HG03175 (cell line): ENCODE results near the gene CASP14.
"Not testable (repeated sequence)": the region's sequence is repeated elsewhere in the genome, so short reads cannot be mapped to it uniquely, and the experiment has no call there.

Source experiments
- ATAC-seq: cut with Tn5 transposase; IDR thresholded peaks from one replicate; pipeline ENCODE4 v1.9.1; 2021; ENCODE audit warnings: mild to moderate bottlenecking, moderate library complexity; ENCODE audit not compliant: unreplicated experiment

The CASP14 gene, protein sequence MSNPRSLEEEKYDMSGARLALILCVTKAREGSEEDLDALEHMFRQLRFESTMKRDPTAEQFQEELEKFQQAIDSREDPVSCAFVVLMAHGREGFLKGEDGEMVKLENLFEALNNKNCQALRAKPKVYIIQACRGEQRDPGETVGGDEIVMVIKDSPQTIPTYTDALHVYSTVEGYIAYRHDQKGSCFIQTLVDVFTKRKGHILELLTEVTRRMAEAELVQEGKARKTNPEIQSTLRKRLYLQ

DNA sequence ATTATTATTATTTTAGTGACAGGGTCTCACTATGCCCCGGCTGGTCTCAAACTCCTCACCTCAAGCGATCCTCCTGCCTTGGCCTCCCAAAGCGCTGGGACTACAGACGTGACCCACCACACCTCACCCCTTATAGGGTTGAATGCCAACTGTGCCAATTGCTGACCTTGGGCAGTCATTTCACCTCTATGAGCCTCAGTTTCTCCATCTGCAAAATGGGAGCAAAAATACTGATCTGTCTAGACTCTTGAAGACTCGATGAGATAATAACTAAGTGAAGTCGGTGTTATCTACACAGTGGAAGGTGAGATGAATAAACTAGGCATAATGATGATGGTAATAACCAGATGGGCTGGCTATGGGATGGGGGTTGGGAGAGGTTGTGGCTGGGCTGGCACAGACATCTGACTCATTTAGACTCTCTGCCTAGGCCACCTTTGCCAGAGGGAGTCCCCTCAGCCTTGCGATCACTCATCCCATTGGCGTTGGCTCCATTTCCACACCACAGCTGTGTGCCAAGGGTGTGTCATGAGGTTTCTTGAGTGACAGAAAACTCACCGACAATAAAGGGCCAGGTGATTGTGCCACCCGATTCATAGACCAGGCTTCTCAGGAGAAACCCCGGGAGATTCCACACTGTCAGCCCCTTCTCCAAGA lies at the start of gene CASP14:
Gene CASP14, plus strand, starts transcription at position 596 of the 657 bp plus-strand sequence. CDS start 2,772 bp downstream, outside the sequence.
- no peak for ATAC-seq

DNA sequence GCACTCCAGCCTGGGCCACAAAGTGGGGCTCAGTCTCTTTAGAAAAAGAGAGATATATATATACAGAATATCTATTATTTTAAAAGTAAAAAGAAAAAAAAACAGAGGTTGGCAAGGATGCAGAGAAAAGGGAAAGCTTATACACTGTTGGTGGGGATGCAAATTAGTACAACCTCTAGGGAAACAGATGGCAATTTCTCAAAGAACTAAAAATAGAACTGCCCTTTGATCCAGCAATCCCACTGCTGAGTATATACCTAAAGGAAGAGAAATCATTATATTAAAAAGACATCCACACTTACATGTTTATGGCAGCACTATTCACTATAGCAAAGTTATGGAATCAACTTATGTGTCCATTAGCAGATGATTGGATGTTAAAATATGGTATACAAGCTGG lies 41.0 kb upstream of the CASP14 start:
- ATAC-seq = no peak

DNA sequence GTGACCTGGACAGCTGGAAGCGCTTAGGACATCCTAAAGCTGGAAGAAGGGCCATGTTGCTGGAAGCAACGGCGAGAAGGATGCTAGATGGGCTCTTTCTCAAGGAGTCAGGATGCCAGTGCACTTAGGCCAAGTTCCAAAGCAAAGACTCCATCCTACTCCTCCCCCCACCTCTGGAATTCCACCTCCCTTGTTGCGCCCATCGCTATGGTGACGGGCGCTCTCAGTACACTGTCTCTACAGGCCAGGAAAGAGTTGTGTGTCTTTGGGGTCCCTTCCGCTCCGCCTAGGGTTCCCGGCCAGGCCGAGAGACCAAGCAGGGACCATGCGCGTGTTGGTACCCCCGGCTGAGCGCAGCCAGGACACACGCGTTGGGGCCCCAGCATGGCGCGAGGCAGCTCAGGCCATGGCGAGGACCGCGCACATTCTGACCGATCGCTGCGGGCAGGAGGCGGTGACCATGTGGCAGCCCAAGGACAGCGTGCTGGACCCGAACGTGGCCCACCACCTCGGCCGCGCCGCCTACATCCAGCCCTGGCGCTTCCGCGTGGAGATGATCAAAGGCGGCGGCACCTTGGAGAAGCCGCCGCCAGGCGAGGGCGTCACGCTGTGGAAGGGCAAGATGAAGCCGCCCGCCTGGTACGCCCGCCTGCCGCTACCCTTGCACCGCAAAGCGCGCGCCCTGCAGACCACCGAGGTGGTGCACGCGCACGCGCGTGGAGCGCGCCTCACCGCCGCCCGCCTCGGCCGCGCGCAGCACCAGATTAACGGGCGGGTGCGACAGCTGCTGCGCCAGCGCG lies 38.6 kb upstream of the CASP14 start:
- ATAC-seq = no peak

DNA sequence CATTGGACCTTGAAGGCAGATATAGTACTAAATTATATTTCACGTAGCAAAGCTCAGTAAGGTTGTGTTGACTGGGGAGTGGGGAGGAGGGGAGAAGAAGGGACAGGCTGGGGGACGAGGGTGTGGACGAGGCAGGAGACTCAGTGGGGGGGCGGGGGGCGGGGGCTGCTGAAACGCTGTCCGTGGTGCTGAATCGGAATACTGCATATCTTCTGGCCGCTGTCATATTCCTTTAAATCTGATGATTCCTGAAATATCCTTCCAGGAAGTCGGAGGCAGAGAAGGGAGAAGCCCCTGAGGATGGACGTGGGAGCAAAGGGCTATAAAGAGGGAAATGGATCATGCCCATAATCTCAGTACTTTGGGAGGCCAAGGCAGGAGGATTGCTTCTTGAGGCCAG lies 34.7 kb upstream of the CASP14 start:
- no peak for ATAC-seq

GRCh38 chr19:15015946-15016542 lies 33.2 kb upstream of the CASP14 start:
- no peak for ATAC-seq

DNA sequence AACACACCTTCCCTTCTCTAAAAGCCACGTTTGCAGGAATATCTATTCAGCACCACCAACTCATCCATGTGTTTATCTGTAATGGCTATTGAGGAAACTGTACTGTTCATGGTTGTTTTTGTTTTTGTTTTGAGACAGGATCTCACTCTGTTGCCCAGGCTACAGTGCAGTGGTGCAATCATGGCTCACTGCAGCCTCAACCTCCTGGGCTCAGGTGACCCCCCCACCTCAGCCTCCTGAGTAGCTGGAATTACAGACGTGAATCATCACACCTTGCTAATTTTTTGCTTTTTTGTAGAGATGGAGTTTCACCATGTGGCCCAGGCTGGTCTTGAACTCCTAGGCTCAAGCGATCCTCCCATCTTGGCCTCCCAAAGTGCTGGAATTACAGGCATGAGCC lies 30.4 kb upstream of the CASP14 start:
- not testable (repeated sequence) for ATAC-seq

DNA sequence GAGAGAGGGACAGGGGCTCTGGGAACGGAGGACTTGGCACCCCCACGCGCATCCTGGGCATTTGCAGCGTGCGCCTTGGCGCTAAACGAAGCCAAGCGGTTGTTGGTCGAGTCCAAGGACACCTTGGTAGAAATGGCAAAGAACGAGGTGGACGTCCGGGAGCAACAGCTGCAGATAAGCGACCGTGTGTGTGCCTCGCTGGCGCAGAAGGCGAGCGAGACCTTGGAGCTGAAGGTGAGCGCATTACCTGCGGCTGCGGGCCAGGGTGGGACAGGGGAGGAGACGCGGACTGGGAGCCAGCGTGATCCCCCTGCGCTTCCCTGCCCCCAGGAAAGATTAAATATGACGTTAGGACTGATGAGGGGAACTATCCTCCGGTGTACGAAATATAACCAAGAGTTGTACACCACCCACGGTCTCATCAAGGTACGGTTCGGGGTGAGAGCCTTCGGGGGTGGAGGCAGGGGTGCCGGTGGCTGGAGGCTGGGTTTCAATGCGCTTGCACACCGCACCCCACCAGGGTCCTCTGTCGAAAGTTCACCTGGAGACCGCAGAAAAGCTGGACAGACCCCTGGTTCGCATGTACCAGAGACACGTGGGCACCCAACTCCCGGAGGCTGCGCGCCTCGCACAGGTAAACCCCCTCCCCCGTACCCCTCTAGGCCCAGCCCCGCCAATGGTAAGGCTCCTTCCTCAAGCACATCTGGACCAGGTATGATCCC lies 27.8 kb upstream of the CASP14 start:
- no peak for ATAC-seq

DNA sequence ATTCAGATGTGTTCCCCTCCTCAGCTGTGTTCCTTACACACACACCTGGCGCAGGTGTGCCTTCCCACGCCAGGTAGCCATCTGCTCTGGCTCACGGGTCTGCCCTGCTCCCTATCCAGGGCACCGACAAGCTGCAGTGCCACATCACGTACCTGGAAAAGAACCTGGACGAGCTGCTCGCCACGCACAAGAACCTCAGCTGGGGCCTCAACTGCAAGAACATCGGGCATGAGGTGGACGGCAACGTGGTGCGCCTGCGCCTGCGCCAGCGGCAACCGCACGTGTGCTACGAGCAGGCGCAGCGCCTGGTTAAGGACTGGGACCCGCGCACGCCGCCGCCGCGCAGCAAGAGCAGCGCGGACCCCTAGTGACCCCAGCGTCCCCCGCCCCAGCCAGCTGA lies 26.5 kb upstream of the CASP14 start:
- ATAC-seq = no peak

DNA sequence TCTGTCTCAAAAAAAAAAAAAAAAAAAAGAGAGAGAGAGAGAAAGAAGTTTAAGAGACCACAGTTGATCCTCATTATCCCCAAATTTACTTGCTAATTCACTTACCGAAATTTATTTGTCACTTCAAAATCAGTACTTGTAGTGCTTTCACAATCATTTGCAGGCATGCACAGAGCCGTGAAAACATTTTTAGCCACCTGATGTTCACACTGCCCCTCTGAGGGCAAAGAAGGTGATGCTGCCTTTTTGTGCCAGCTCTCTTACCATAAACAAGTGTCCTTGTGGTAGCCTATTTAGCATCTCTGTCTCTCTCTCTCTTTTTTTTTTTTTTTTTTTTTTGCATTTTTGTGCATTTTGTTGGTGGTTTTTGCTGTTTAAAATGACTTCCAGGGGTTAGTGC lies 24.1 kb upstream of the CASP14 start:
- ATAC-seq = no peak

GRCh38 chr19:15028490-15028889 lies 20.8 kb upstream of the CASP14 start:
- ATAC-seq = no peak

- no peak for ATAC-seq
Measured at GRCh38 chr19:15031675-15032074, 17.6 kb upstream of the CASP14 start.

- ATAC-seq = no peak
Measured at GRCh38 chr19:15035795-15036311, 13.4 kb upstream of the CASP14 start.

- ATAC-seq = no peak
Measured at GRCh38 chr19:15037586-15037985, 11.7 kb upstream of the CASP14 start.

GRCh38 chr19:15038294-15038693 lies 11.0 kb upstream of the CASP14 start:
- ATAC-seq = no peak

- ATAC-seq = no peak
Measured at GRCh38 chr19:15042003-15042402, 7.3 kb upstream of the CASP14 start.

DNA sequence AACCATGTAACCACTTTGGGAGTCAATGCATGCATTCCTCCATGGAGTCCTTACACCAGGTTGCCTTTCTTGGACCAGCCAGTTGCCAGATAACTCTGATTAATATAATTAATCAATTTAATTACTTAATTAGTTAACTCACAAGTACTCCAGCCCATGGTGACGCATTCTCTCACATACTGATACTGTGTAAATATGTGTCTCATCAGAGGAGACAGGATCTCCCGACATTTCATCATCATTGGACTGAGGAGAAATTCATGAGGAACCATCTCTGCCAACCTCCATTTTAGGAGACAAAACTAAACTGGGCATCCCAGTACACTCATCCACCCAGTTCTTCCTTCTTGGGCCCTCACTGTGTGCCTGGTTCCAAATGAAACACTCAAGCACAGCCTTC lies 6.5 kb upstream of the CASP14 start:
- no peak for ATAC-seq

GRCh38 chr19:15045506-15045905 lies 3.8 kb upstream of the CASP14 start:
- no peak for ATAC-seq

GRCh38 chr19:15047680-15048079 lies 1.6 kb upstream of the CASP14 start:
- no peak for ATAC-seq

DNA sequence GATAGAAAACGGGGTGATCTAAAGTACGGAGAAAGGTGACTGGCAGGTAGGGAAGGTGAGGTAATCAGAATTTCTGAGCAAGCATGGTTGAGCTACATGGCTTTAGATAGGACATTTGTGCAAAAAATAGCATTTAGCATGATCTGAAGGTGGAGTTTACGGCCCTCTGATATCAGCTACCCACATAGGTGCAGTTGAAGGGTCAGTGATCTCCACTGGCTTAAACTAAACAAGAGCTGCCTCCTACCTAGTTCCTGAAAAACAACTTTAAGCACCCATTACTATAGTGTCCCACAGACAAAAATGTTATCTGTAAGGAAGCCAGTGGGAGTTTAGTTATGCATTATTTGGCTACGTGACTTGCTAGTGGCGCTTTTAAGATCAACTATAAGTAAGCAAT lies 1.2 kb upstream of the CASP14 start:
- no peak for ATAC-seq

DNA sequence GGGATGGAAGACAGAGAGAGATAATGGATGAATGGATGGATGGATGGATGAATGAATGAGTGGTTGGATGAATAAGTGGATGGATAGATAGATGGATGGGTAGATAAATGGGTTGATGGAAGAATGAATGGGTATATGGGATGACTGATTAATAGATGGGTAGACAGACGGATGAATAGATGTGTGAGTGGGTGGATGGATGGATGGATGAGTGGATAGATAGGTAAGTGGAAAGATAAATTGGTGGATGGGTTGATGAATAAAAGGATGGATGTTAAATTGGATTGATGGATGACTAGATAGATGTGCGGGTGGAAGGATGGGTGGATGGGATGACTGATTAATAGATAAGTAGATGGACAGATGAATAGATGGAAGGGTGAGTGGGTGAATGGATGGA lies 1.4 kb downstream of the CASP14 start:
- ATAC-seq = no peak

DNA sequence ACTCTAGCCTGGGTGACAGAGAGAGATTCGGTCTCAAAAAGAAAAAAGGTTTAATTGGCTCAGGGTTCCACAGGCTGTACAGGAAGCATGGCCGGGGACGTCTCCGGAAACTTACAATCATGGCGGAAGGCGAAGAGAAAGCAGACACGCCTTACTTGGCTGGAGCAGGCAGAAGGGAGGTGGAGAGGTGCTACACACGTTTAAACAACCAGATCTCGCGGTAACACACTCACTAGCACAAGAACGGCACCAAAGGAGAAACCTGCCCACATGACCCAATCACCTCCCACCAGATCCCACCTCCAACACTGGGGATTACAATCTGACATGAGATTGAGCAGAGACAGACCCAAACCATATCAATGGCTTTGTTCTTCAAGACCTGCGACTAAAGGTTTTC lies 12.8 kb downstream of the CASP14 start:
- no peak for ATAC-seq
